Ishikawa (cell line): ENCODE results near the gene PITPNC1.

Experiments used
- CEBPB ChIP-seq: IDR thresholded peaks from 2 replicates; pipeline ENCODE4 v1.6.1; 2012
- FOXM1 ChIP-seq: IDR thresholded peaks from 2 replicates; pipeline ENCODE4 v1.6.1; 2012; ENCODE audit warnings: low read depth, borderline replicate concordance
- MAX ChIP-seq: IDR thresholded peaks from 2 replicates; pipeline ENCODE4 v1.6.1; 2012
- RAD21 ChIP-seq: IDR thresholded peaks from 2 replicates; pipeline ENCODE4 v1.6.1; 2012; ENCODE audit warnings: low read depth
- REST ChIP-seq: IDR thresholded peaks from 2 replicates; pipeline ENCODE4 v1.6.1; 2012; ENCODE audit warnings: low read depth, mild to moderate bottlenecking
- TCF12 ChIP-seq: IDR thresholded peaks from 2 replicates; pipeline ENCODE4 v1.6.1; 2012; ENCODE audit warnings: low read depth
- YY1 ChIP-seq: IDR thresholded peaks from 2 replicates; pipeline ENCODE4 v1.6.1; 2012; ENCODE audit warnings: low read depth

DNA sequence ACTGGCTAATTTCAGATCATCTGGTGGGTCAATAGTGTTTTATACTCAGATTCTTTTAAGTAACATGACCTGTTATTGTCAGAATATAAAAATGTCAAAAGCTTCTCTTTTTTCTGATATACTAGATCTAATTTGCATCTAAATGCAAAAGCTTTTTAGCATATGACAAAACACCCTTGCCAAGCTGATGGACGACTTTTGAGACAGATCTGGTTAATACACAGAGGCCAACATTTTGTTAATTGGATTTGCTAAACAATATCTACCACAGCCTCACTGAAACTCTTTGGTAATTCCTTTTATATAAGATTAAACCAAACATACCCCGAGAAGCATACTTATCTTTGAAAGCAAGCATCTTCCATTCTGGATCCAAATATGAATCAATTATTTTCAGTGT is 330.4 kb downstream of the PITPNC1 start:
- no peak for TF ChIP-seq RAD21
- TF ChIP-seq REST: no peak
- no peak for TF ChIP-seq TCF12
- no peak for TF ChIP-seq CEBPB
- no peak for TF ChIP-seq YY1
- no peak for TF ChIP-seq FOXM1
- no peak for TF ChIP-seq MAX
